Activated CD8-positive, alpha-beta T cell treated with anti-CD3 and anti-CD28 coated beads for 36 hours (primary cell): Measurements from ENCODE around the gene NT5DC3. TPM values are rescaled to one million over a fixed set of nuclear protein-coding genes. Genes with fewer than 3 reads are reported as not detected.
A peak's percentile ranks its signal among the peaks of the same experiment; 100 is the strongest.

ENCODE experiments used
- ATAC-seq: fragments of 200-7000 bp; cut with Tn5 transposase; one replicate; pipeline ENCODE4 v1.10.0; 2021; ENCODE audit warnings: mild to moderate bottlenecking, moderate library complexity
- CTCF ChIA-PET: fragments of 350-600 bp; sonication (Branson Sonifier 250); formaldehyde crosslinking; loops from one replicate; lab custom pipeline; 2021; ENCODE audit warnings: antibody characterized with exemption; lab: Charles Lee
- POLR2A ChIA-PET: fragments of 350-600 bp; sonication (Branson Sonifier 250); formaldehyde crosslinking; loops from one replicate; lab custom pipeline; 2021; ENCODE audit warnings: antibody characterized with exemption; lab: Charles Lee
- DNase-seq: peaks from one replicate; pipeline ENCODE4 v3.0.0-alpha.2; 2020
- H3K27ac Mint-ChIP-seq: one replicate; pipeline ENCODE4 v1.8.0; 2021; ENCODE audit warnings: mild to moderate bottlenecking, mixed read lengths
- H3K27me3 Mint-ChIP-seq: one replicate; pipeline ENCODE4 v1.8.0; 2021; ENCODE audit warnings: mixed read lengths
- H3K36me3 Mint-ChIP-seq: one replicate; pipeline ENCODE4 v1.8.0; 2021; ENCODE audit warnings: low read depth, mixed read lengths
- H3K4me1 Mint-ChIP-seq: one replicate; pipeline ENCODE4 v1.8.0; 2021; ENCODE audit warnings: low read depth, mixed read lengths
- H3K4me3 Mint-ChIP-seq: one replicate; pipeline ENCODE4 v1.8.0; 2021; ENCODE audit warnings: mild to moderate bottlenecking, moderate library complexity, mixed read lengths
- H3K9me3 Mint-ChIP-seq: one replicate; pipeline ENCODE4 v1.8.0; 2021; ENCODE audit warnings: mixed read lengths
- CTCF ChIP-seq: fragments of 200-600 bp; IDR thresholded peaks from one replicate; pipeline ENCODE4 v1.8.0; 2022; ENCODE audit warnings: antibody characterized with exemption, mild to moderate bottlenecking
- intact Hi-C: fragments of 100-400 bp; cut with micrococcal nuclease; formaldehyde crosslinking; loops from one replicate; pipeline ENCODE4 v1.10.0; 2022
- total RNA-seq, 2 experiments: library from RNA; stranded (reverse); gene quantifications; one replicate each; pipeline ENCODE4 v1.2.3, GENCODE V29; 2021

The NT5DC3 gene
- total RNA-seq, 2 experiments from 2014 or later, result 8.6 to 9.4 TPM

GRCh38 chr12:103773109-103773910, 67.7 kb downstream of the NT5DC3 start:
- ChIA-PET POLR2A (no interaction called here), CTCF (interaction anchor here (1.5 kb wide), 1 partner anchor 78 kb away, joined by 3 read pairs; no protein-coding TSS in a partner anchor)
- Mint-ChIP-seq H3K4me3 (no peak overlapping the region), H3K27ac (no peak overlapping the region), H3K27me3 (no peaks in the 10 kb centered on the region), H3K9me3 (no peaks in the 10 kb centered on the region), H3K36me3 (peaks cover 16% of the 10 kb centered on the region), H3K4me1 (no peaks in the 10 kb centered on the region)
- DNase-seq (no peak), ATAC-seq (no peak)
- TF ChIP-seq CTCF, result no peak
- intact Hi-C loops, result no loop called here

DNA sequence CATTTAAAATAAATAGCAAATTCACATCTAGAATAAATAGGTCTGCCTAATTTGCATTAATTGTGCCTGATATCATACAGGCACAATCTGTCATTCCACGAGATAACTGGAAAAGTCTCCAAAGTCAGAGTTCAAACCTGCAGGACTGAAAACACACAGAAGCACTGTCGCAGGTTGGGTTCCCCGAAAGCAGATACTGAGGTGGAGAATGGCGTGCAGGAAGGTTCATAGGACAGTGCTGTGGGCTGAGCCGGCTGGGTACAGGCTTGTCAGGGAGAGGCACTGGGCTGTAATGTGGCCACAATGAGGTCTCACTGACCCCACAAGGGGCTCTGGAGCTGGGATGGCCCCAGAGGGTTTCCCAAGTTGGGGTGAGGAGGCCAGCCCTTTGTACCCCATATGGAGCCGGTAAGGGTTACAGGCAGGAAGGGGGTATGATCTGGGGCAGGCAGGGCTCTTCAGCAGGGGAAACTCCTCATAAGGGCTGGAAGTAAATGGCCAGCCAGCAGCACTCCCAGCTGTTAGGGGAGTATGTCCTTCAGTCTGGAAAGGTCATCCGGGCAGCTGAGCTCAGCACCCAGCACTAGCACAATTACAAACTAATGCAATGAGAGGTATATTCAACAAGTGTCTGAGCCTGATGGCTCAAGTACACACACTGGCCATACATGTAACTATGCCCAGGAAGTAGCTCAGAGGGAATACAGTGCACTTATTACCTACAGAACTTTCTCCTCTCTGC, 68.5 kb downstream of the NT5DC3 start:
- Mint-ChIP-seq H3K4me1 (no peaks in the 10 kb centered on the region), H3K27ac (no peak overlapping the region), H3K27me3 (no peaks in the 10 kb centered on the region), H3K4me3 (no peak overlapping the region), H3K9me3 (no peaks in the 10 kb centered on the region), H3K36me3 (peaks cover 12% of the 10 kb centered on the region)
- ChIA-PET POLR2A (no interaction called here), CTCF (interaction anchor here (1.5 kb wide), 1 partner anchor 79 kb away, joined by 3 read pairs; no protein-coding TSS in a partner anchor)
- ATAC-seq (no peak), DNase-seq (no peak)
- intact Hi-C loops, result no loop called here
- TF ChIP-seq CTCF, result no peak

DNA sequence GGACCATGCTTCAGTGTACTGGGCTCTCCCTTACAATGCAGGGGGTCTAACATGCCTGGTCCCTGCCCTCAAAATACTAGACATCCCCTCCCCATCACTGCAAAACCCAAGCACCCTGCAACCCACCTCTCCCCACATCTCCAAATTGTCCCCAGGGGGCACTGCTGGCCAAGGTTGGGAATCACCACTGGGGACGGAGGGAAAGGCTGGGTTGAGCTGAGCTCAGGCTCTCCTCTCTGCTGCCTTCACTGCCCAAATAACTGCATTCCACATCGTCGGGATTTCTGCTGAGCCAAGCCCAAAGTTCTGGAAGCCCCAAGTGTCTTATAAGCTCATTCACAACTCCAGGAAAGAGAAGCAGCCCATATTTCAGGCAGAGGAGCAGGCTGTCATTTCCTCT, 69.6 kb downstream of the NT5DC3 start:
- ChIA-PET CTCF (interaction anchor here (0.9 to 1.5 kb wide), 4 partner anchors 10 to 338 kb away, joined by 3 to 5 read pairs (median 3); no protein-coding TSS in a partner anchor), POLR2A (interaction anchor here (0.7 kb wide), 1 partner anchor 10 kb away, joined by 3 read pairs; no protein-coding TSS in a partner anchor)
- no peak for TF ChIP-seq CTCF
- ATAC-seq (no peak), DNase-seq (peak; percentile 6)
- no peak overlapping the region for H3K27ac Mint-ChIP-seq
- H3K4me3 Mint-ChIP-seq, result no peak overlapping the region
- H3K27me3 Mint-ChIP-seq, result no peaks in the 10 kb centered on the region
- intact Hi-C loops, result no loop called here
- no peaks in the 10 kb centered on the region for H3K4me1 Mint-ChIP-seq
- H3K9me3 Mint-ChIP-seq, result no peaks in the 10 kb centered on the region
- H3K36me3 Mint-ChIP-seq, result peaks cover 3% of the 10 kb centered on the region

- ChIA-PET POLR2A (no interaction called here), CTCF (interaction anchor here (0.7 kb wide), 1 partner anchor 1634 kb away, joined by 4 read pairs; no protein-coding TSS in a partner anchor)
- no peaks in the 10 kb centered on the region for H3K27me3 Mint-ChIP-seq
- no peaks in the 10 kb centered on the region for H3K9me3 Mint-ChIP-seq
- no peak overlapping the region for H3K27ac Mint-ChIP-seq
- H3K4me1 Mint-ChIP-seq, result no peaks in the 10 kb centered on the region
- no peaks in the 10 kb centered on the region for H3K36me3 Mint-ChIP-seq
- DNase-seq (no peak), ATAC-seq (no peak)
- TF ChIP-seq CTCF, result no peak
- H3K4me3 Mint-ChIP-seq, result no peak overlapping the region
- intact Hi-C loops, result no loop called here
Observed at GRCh38 chr12:103769240-103769945, 71.6 kb downstream of the NT5DC3 start.
